Panc1 (cell line): ENCODE measurements around the gene H2AZ2. TPM values are rescaled to one million over a fixed set of nuclear protein-coding genes. Genes with fewer than 3 reads are reported as not detected.
"Not testable (repeated sequence)": the region's sequence is repeated elsewhere in the genome, so short reads cannot be mapped to it uniquely, and the experiment has no call there.

Experiments
- ATAC-seq: fragments of 200-7000 bp; cut with Tn5 transposase; 2 replicates; pipeline ENCODE4 v1.9.1; 2020; ENCODE audit warnings: mild to moderate bottlenecking, moderate library complexity
- BruUV-seq: library from RNA; stranded (reverse); fragments of 400-500 nt; replicated peaks from 2 replicates; lab custom pipeline; 2021; lab: Mats Ljungman, UMichigan
- CTCF ChIA-PET: fragments of 300-600 bp; sonication (Branson Sonifier 250); formaldehyde crosslinking; loops from one replicate; lab custom pipeline; 2022; ENCODE audit warnings: antibody characterized with exemption; lab: Charles Lee
- POLR2A ChIA-PET: fragments of 300-600 bp; sonication (Branson Sonifier 250); formaldehyde crosslinking; loops from one replicate; lab custom pipeline; 2022; ENCODE audit warnings: antibody characterized with exemption; lab: Charles Lee
- DNase-seq: peaks from one replicate; pipeline ENCODE4 v3.0.0-alpha.2; 2010; ENCODE audit warnings: low read depth, low spot score
- H3K27ac ChIP-seq: 2 replicates; pipeline ENCODE4 v1.5.1; 2011; ENCODE audit warnings: mild to moderate bottlenecking, low read length, inconsistent platforms
- H3K27me3 ChIP-seq: fragments of 200-500 bp; sonication (Bioruptor generic); 2 replicates; pipeline ENCODE4 v1.6.0; 2014; ENCODE audit warnings: low read length, inconsistent platforms; ENCODE audit not compliant: control insufficient read depth, insufficient read depth
- H3K36me3 ChIP-seq: fragments of 200-500 bp; sonication (Bioruptor generic); 2 replicates; pipeline ENCODE4 v1.5.1; 2014; ENCODE audit warnings: inconsistent platforms, mild to moderate bottlenecking, low read length, moderate library complexity; ENCODE audit not compliant: control insufficient read depth, insufficient read depth
- H3K4me1 ChIP-seq: 2 replicates; pipeline ENCODE4 v1.5.1; 2011; ENCODE audit warnings: inconsistent platforms, mild to moderate bottlenecking, low read length, moderate library complexity; ENCODE audit not compliant: control insufficient read depth, insufficient read depth
- H3K4me3 ChIP-seq, 2 experiments: 2 replicates each; pipeline ENCODE4 v1.5.1; 2011 to 2012; ENCODE audit warnings: low read depth in 2 of 2, low read length in 2 of 2, mild to moderate bottlenecking in 2 of 2, inconsistent platforms in 1 of 2, moderate library complexity in 1 of 2
- H3K9me3 ChIP-seq: fragments of 200-500 bp; sonication (Bioruptor generic); 2 replicates; pipeline ENCODE4 v1.5.1; 2014; ENCODE audit warnings: low read depth, mild to moderate bottlenecking, inconsistent platforms, low read length, moderate library complexity; ENCODE audit not compliant: control insufficient read depth, insufficient read depth
- POLR2AphosphoS5 ChIP-seq: IDR thresholded peaks from 2 replicates; pipeline ENCODE4 v1.6.1; 2012; ENCODE audit warnings: mild to moderate bottlenecking, low read depth, low read length, moderate library complexity
- SIN3A ChIP-seq: IDR thresholded peaks from 2 replicates; pipeline ENCODE4 v1.6.1; 2012; ENCODE audit warnings: low read depth, mild to moderate bottlenecking, low read length, moderate library complexity, borderline replicate concordance; ENCODE audit not compliant: insufficient read depth
- TCF7L2 ChIP-seq: IDR thresholded peaks from 2 replicates; pipeline ENCODE4 v1.6.1; 2011; ENCODE audit warnings: mild to moderate bottlenecking, low read depth, low read length, inconsistent platforms
- in situ Hi-C: cut with HindIII; loops from 2 replicates; pipeline ENCODE4 v1.10.0; 2016; ENCODE audit warnings: low sequenced_read_pairs, low pct_unique_long_range_greater_than_20kb
- intact Hi-C: fragments of 100-400 bp; cut with micrococcal nuclease; formaldehyde crosslinking; loops from one replicate; pipeline ENCODE4 v1.10.0; 2022; ENCODE audit not compliant: unreplicated experiment
- total RNA-seq: library from RNA; stranded (reverse); gene quantifications from one replicate; pipeline ENCODE4 v1.2.1, GENCODE V29; 2021; ENCODE audit not compliant: unreplicated experiment
- TF ChIP-seq, protein P1 (sequence below), 2 experiments: IDR thresholded peaks; 2 replicates each; pipeline ENCODE4 v1.6.1; 2011 to 2012; ENCODE audit warnings: low read depth in 2 of 2, control low read depth in 1 of 2, low read length in 1 of 2, mild to moderate bottlenecking in 1 of 2, moderate library complexity in 1 of 2; ENCODE audit not compliant: insufficient read depth in 1 of 2
- TF ChIP-seq, protein P2 (sequence below): fragments of 450-650 bp; IDR thresholded peaks from 2 replicates; pipeline ENCODE4 v1.5.1; 2017; ENCODE audit warnings: mild to moderate bottlenecking

The H2AZ2 gene
- total RNA-seq, 1 experiment from 2014 or later: 319 TPM

DNA sequence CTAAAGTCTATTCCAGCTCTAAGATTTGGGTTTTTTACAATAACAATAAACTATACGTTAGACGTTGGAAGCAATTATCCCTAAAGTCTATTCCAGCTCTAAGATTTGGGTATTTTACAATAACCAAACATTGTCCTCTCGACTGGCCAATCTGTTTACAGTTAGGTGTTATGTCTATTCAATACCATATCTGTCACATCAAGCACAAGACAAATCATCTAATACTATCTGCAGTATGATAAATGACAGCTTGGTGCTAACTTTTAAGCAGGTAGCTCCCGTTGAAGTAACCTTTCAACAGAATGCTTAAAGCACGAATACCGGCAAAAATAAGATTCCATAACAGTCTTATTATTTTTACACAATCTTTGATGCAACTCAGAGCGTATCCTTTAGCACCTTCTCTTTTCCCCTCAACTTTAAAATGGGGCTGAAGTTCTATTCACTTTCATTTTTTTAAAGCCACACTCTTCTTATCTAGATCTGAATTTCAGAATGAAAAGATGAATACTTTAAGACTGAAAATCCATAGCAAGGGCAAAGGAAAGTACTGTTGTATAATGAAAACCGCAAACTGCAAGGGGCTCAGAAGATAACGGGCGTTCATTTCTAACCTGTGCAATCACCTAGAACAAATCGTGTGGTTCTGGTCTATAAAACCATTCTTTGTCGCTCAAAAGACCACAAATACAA lies 925 bp downstream of the H2AZ2 start:
- CTCF ChIA-PET: interaction anchor here (1.4 to 1.8 kb wide), 2 partner anchors 11 to 126 kb away, joined by 5 read pairs; no protein-coding TSS in a partner anchor
- DNase-seq (no peak), ATAC-seq (no peak)
- peaks cover 10% of the 10 kb centered on the region; the same call in 1 of the 2 replicates for H3K36me3 ChIP-seq
- H3K4me1 ChIP-seq: peaks cover 23% of the 10 kb centered on the region
- TF ChIP-seq SIN3A (no peak; the same call in 1 of the 2 replicates), TCF7L2 (no peak)
- TF ChIP-seq, protein P1, sequence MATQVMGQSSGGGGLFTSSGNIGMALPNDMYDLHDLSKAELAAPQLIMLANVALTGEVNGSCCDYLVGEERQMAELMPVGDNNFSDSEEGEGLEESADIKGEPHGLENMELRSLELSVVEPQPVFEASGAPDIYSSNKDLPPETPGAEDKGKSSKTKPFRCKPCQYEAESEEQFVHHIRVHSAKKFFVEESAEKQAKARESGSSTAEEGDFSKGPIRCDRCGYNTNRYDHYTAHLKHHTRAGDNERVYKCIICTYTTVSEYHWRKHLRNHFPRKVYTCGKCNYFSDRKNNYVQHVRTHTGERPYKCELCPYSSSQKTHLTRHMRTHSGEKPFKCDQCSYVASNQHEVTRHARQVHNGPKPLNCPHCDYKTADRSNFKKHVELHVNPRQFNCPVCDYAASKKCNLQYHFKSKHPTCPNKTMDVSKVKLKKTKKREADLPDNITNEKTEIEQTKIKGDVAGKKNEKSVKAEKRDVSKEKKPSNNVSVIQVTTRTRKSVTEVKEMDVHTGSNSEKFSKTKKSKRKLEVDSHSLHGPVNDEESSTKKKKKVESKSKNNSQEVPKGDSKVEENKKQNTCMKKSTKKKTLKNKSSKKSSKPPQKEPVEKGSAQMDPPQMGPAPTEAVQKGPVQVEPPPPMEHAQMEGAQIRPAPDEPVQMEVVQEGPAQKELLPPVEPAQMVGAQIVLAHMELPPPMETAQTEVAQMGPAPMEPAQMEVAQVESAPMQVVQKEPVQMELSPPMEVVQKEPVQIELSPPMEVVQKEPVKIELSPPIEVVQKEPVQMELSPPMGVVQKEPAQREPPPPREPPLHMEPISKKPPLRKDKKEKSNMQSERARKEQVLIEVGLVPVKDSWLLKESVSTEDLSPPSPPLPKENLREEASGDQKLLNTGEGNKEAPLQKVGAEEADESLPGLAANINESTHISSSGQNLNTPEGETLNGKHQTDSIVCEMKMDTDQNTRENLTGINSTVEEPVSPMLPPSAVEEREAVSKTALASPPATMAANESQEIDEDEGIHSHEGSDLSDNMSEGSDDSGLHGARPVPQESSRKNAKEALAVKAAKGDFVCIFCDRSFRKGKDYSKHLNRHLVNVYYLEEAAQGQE (IDR thresholded peaks at IDR 0.05; ENCODE audit: insufficient read depth in 1 of 2, low read depth in 2 of 2, low read length in 1 of 2): no peak
- H3K27me3 ChIP-seq: no peaks in the 10 kb centered on the region
- in situ Hi-C loops (no loop called here), intact Hi-C loops (loop anchor here (5.0 kb wide), 1 partner anchor 260 kb away; no protein-coding TSS in a partner anchor)
- no TSS peak for BruUV-seq
- H3K4me3 ChIP-seq: peak overlapping the region; percentile 75 to 96
- no peaks in the 10 kb centered on the region for H3K9me3 ChIP-seq
- POLR2A ChIA-PET: interaction anchor here (0.5 to 1.2 kb wide), 5 partner anchors 28 to 273 kb away, joined by 3 read pairs; partner anchors contain the start of gene DDX56
- H3K27ac ChIP-seq: peak overlapping the region; percentile 96

DNA sequence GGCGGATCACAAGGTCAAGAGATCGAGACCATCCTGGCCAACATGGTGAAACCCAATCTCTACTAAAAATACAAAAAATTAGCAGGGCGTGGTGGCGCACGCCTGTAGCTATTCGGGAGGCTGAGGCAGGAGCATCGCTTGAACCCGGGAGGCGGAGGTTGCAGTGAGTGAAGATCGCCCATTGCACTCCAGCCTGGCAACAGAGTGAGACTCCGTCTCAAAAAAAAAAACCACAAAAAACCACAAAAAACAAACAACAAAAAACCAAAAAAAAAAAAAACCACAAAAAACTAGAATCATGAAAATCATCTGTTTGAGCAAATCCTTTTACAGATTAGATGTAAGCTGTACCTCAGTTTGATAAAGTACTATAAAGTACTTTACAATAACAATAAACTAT lies 1.5 kb downstream of the H2AZ2 start:
- DNase-seq, BruUV-seq, H3K9me3 ChIP-seq, in situ Hi-C loops, ATAC-seq, H3K27me3 ChIP-seq: not testable (repeated sequence)
- H3K4me1 ChIP-seq: peaks cover 23% of the 10 kb centered on the region
- H3K4me3 ChIP-seq: peak overlapping the region; percentile 75 to 96
- intact Hi-C loops: loop anchor here (5.0 kb wide), 1 partner anchor 259 kb away; no protein-coding TSS in a partner anchor
- peak overlapping the region; percentile 96 for H3K27ac ChIP-seq
- peaks cover 12% of the 10 kb centered on the region; the same call in 1 of the 2 replicates for H3K36me3 ChIP-seq
- CTCF ChIA-PET: interaction anchor here (0.7 to 1.8 kb wide), 2 partner anchors 12 to 136 kb away, joined by 5 to 6 read pairs; no protein-coding TSS in a partner anchor
- POLR2A ChIA-PET: interaction anchor here (0.5 to 1.1 kb wide), 3 partner anchors 48 to 273 kb away, joined by 3 read pairs; partner anchors contain the start of gene DDX56

DNA sequence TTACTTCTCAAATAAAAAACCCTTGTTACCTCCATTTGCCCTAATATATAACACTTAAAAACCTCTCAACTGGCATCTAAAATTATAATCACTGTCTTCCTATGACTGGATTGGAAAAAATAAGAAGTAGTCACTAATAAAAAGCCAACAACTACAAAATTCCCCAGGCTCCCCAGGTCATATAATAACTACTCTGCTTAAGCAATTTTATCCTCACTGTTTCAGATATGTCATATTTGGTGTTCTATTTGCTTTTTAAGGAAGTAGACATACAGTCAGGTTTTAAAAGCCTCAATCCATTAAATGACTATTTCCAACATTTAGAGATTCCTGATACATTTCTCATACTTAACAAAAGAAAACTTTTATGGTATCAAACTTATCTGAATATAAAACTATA lies 2.4 kb downstream of the H2AZ2 start:
- peak overlapping the region; percentile 96; the same call in 1 of the 2 replicates for H3K27ac ChIP-seq
- H3K27me3 ChIP-seq: no peaks in the 10 kb centered on the region
- no peak for TF ChIP-seq SIN3A
- TF ChIP-seq, protein P2, sequence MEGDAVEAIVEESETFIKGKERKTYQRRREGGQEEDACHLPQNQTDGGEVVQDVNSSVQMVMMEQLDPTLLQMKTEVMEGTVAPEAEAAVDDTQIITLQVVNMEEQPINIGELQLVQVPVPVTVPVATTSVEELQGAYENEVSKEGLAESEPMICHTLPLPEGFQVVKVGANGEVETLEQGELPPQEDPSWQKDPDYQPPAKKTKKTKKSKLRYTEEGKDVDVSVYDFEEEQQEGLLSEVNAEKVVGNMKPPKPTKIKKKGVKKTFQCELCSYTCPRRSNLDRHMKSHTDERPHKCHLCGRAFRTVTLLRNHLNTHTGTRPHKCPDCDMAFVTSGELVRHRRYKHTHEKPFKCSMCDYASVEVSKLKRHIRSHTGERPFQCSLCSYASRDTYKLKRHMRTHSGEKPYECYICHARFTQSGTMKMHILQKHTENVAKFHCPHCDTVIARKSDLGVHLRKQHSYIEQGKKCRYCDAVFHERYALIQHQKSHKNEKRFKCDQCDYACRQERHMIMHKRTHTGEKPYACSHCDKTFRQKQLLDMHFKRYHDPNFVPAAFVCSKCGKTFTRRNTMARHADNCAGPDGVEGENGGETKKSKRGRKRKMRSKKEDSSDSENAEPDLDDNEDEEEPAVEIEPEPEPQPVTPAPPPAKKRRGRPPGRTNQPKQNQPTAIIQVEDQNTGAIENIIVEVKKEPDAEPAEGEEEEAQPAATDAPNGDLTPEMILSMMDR: no peak
- TF ChIP-seq, protein P1 (IDR thresholded peaks at IDR 0.05; ENCODE audit: insufficient read depth in 1 of 2, low read depth in 2 of 2, low read length in 1 of 2): no peak
- no peak for TF ChIP-seq TCF7L2
- TF ChIP-seq POLR2AphosphoS5: no peak
- H3K9me3 ChIP-seq: no peaks in the 10 kb centered on the region
- peaks cover 23% of the 10 kb centered on the region for H3K4me1 ChIP-seq
- ATAC-seq: no peak
- TSS peak; percentile 76 for BruUV-seq
- ChIA-PET POLR2A (interaction anchor here (0.5 to 0.7 kb wide), 2 partner anchors 12 to 177 kb away, joined by 3 to 4 read pairs; no protein-coding TSS in a partner anchor), CTCF (interaction anchor here (0.5 kb wide), 1 partner anchor 297 kb away, joined by 3 read pairs; no protein-coding TSS in a partner anchor)
- no peak for DNase-seq
- peaks cover 12% of the 10 kb centered on the region for H3K36me3 ChIP-seq
- in situ Hi-C loops (no loop called here), intact Hi-C loops (loop anchor here (5.0 kb wide), 1 partner anchor 258 kb away; no protein-coding TSS in a partner anchor)
- peak overlapping the region in 1 of 2 experiments; percentile 96; a peak in 3 of 4 replicates for H3K4me3 ChIP-seq
